Gastrocnemius medialis (tissue), 4 donors: ENCODE results near the gene ANKRD39. TPM values are rescaled to one million over a fixed set of nuclear protein-coding genes. Genes with fewer than 3 reads are reported as not detected.

Source experiments
- ATAC-seq, 2 donors: fragments of 150-250 bp; one replicate each; pipeline ENCODE4 v1.9.1; 2016
- DNase-seq, 2 donors: peaks; one replicate each; pipeline ENCODE4 v3.0.0-alpha.2; 2019
- H3K27ac ChIP-seq, 4 donors: fragments of 200-600 bp; sonication (generic); 1 replicate in 1 of 4; 2 replicates in 3 of 4; pipeline ENCODE4 v1.5.1; 2016 to 2018; ENCODE audit warnings: mild to moderate bottlenecking in 2 of 4, moderate library complexity in 1 of 4
- H3K27me3 ChIP-seq, 3 donors: fragments of 200-600 bp; sonication (generic) in 2 of 3; 1 replicate in 1 of 3; 2 replicates in 2 of 3; pipeline versions ENCODE4 v1.5.1 to v1.6.0; 2016 to 2019; ENCODE audit warnings: mild to moderate bottlenecking in 1 of 3, moderate library complexity in 1 of 3
- H3K36me3 ChIP-seq, 2 donors: fragments of 200-600 bp; sonication (generic) in 1 of 2; one replicate each; pipeline ENCODE4 v1.5.1; 2017 to 2018
- H3K4me1 ChIP-seq, 2 donors: fragments of 200-600 bp; sonication (generic) in 1 of 2; one replicate each; pipeline ENCODE4 v1.5.1; 2016 to 2017; ENCODE audit warnings: mild to moderate bottlenecking in 2 of 2
- H3K4me3 ChIP-seq, 4 donors: fragments of 200-600 bp; sonication (generic) in 3 of 4; 1 replicate in 1 of 4; 2 replicates in 3 of 4; pipeline ENCODE4 v1.5.1; 2016 to 2019; ENCODE audit warnings: mild to moderate bottlenecking in 2 of 4
- H3K9me3 ChIP-seq, 3 donors: fragments of 200-600 bp; sonication (generic) in 2 of 3; 1 replicate in 1 of 3; 2 replicates in 2 of 3; pipeline ENCODE4 v1.5.1; 2016 to 2019
- CTCF ChIP-seq, 5 experiments: fragments of 450-650 bp in 3 of 5; fragments of 200-600 bp in 2 of 5; sonication (generic) in 2 of 5; IDR thresholded peaks in 4 of 5; conservative IDR thresholded peaks in 1 of 5; 1 replicate in 4 of 5; 2 replicates in 1 of 5; pipeline ENCODE4 v1.5.1; 2016 to 2019; ENCODE audit warnings: antibody characterized with exemption in 5 of 5, mild to moderate bottlenecking in 3 of 5, moderate library complexity in 3 of 5
- POLR2A ChIP-seq, 2 donors: fragments of 450-650 bp; IDR thresholded peaks; one replicate each; pipeline ENCODE4 v1.6.1; 2017; ENCODE audit warnings: antibody characterized with exemption in 2 of 2, mild to moderate bottlenecking in 2 of 2, moderate library complexity in 2 of 2
- in situ Hi-C, 4 donors: fragments of 200-750 bp; cut with MboI; loops; one replicate each; pipeline versions ENCODE4 v1.15.0 to v1.8.0; 2017; ENCODE audit warnings: low sequenced_read_pairs in 4 of 4
- intact Hi-C: fragments of 100-400 bp; cut with DNase I; formaldehyde crosslinking; loops from one replicate; pipeline ENCODE4 v1.15.1; 2023; ENCODE audit warnings: low total_unique reads
- total RNA-seq, 4 donors: library from RNA; depleted of rRNA; stranded (reverse); fragments of >200 nt; gene quantifications; one replicate each; pipeline versions ENCODE4 v1.1.0 to v1.2.3, GENCODE V29; 2016

ANKRD39 gene
- total RNA-seq, 4 donors from 2014 or later: 25.8 to 50.6 (median 43.8) TPM

DNA sequence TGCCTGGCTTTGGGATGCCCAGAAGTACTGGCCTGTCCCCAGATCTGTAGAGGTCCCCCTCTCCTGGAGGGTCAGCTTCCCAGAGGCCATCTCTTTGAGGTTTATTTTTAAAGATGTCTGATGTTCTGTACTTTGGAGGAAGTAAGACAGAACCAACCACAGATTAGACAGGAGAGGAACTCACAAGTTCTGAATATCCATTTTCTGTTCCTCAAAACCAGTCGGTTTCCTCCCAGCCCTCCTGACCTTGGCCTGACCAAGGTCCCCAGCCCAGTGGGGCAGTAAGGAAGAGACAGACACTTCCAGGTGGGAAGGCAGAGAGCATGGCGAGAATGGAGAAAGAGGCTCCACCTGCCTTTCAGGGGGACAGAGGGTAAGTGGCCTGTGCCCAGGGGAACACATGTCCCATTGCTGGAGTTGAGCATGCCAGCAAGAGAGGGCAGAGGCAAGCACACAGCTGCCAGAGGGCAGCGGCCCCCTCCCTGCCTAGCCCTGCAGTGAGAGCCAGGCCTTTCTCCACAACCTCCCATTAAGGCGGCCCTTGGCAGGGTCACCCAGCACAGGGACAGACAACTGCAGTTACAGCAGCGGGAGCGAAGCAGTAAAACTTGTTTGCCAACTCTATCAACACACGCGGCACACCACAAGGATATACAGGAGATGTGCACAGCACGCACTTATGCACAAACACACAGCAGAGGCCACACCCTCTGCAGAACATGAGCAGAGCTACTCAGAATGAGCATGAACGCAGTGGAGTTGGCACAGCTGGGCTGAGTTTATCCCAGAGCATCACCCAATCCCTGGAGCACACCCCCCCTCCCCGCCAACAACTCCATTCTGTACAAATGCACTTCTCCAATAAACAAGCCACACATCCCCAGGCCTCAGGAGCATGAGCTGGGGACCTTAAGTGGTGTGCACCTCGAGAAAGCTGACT lies 30.5 kb upstream of the ANKRD39 start:
- ATAC-seq (peak; percentile 35 to 57), DNase-seq (peak in 1 of 2 donors; percentile 66)
- in situ Hi-C loops: no loop called here
- Histone ChIP-seq H3K36me3 (no peaks in the 10 kb centered on the region), H3K4me3 (no peak overlapping the region), H3K9me3 (no peaks in the 10 kb centered on the region), H3K27ac (peak overlapping the region; percentile 48 to 63 (median 56)), H3K27me3 (no peaks in the 10 kb centered on the region), H3K4me1 (peaks cover 51 to 53% of the 10 kb centered on the region in 2 donors)
- TF ChIP-seq CTCF (IDR thresholded peaks at IDR 0.05 in 4 of 5, conservative IDR thresholded peaks at IDR 0.05 in 1 of 5) (no peak), POLR2A (IDR thresholded peaks at IDR 0.05) (no peak)
- intact Hi-C loops: no loop called here

- TF ChIP-seq CTCF (IDR thresholded peaks at IDR 0.05 in 4 of 5, conservative IDR thresholded peaks at IDR 0.05 in 1 of 5): no peak
- no peak for TF ChIP-seq POLR2A (IDR thresholded peaks at IDR 0.05)
Measured at GRCh38 chr2:96887493-96888012, 29.7 kb upstream of the ANKRD39 start.

DNA sequence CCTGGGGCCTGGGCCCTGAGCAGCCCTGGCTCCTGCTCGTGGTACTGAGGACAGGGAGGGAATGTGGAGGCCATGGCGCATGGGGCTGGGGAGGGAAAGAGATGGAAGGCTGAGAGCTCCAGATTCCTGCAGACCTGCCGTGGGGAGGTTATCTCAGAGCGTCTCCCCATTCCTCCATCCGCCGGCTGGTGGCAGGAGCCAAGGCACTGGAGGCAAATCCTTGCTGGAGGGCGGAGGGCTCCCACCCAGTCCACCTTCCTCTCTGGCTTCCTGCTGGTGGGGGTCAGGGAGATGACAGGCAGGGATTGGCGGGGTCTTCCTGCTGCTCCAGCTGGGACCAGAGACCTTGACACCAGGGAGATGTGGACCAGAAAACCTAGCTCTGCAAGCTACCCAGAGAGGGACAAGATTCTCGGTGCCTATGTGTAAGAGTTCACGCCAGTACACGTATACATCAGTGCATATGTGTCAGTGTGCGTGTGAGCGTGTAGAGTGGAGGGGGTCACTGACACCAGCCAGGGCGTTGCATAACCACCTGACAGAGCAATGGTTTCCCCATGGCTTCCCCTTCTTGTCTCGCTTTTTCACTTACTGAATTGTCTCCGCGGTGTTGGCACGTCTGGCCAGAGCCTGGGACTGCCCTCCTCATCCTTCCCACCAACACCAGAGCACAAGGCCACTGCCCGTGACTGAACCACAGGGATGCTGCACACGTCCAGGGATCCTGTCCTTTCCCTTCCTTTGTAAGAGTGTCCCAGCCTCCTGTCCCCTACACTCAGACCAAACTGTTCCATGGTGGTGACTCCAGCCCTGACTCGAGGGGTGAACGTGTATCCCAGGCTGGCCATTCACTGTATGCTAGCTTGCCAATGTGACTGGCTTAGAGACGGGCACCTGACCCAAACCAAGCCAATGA lies 27.9 kb upstream of the ANKRD39 start:
- intact Hi-C loops: no loop called here
- ATAC-seq: no peak
- in situ Hi-C loops: no loop called here

More at GRCh38 chr2:96887493-96888012, 29.7 kb upstream of the ANKRD39 start:
- Histone ChIP-seq H3K9me3 (no peaks in the 10 kb centered on the region), H3K27me3 (no peaks in the 10 kb centered on the region), H3K4me3 (no peak overlapping the region), H3K4me1 (peaks cover 43 to 45% of the 10 kb centered on the region in 2 donors), H3K27ac (peak overlapping the region; percentile 48 to 63 (median 56)), H3K36me3 (no peaks in the 10 kb centered on the region)
- peak in 1 of 2 donors; percentile 35 for DNase-seq
- intact Hi-C loops (no loop called here), in situ Hi-C loops (no loop called here)
- ATAC-seq: peak; percentile 54 to 62

More for the DNA sequence above, 27.9 kb upstream of the ANKRD39 start:
- Histone ChIP-seq H3K27me3 (no peaks in the 10 kb centered on the region), H3K4me1 (peaks cover 25 to 27% of the 10 kb centered on the region in 2 donors), H3K9me3 (no peaks in the 10 kb centered on the region), H3K4me3 (no peak overlapping the region), H3K36me3 (no peaks in the 10 kb centered on the region), H3K27ac (no peak overlapping the region)
- no peak for TF ChIP-seq POLR2A (IDR thresholded peaks at IDR 0.05)
- TF ChIP-seq CTCF (IDR thresholded peaks at IDR 0.05 in 4 of 5, conservative IDR thresholded peaks at IDR 0.05 in 1 of 5): no peak
- DNase-seq: no peak
